IgD-negative memory B cell (primary cell): ENCODE results near the gene NLRX1. TPM values are rescaled to one million over a fixed set of nuclear protein-coding genes. Genes with fewer than 3 reads are reported as not detected.
"Not testable (repeated sequence)": the region's sequence is repeated elsewhere in the genome, so short reads cannot be mapped to it uniquely, and the experiment has no call there.

Source experiments
- H3K27ac Mint-ChIP-seq, 3 donors: one replicate each; pipeline ENCODE4 v1.8.0; 2020 to 2022; ENCODE audit warnings: mild to moderate bottlenecking in 3 of 3, mixed read lengths in 3 of 3, moderate library complexity in 1 of 3
- H3K27me3 Mint-ChIP-seq: one replicate; pipeline ENCODE4 v1.8.0; 2021; ENCODE audit warnings: mixed read lengths
- H3K36me3 Mint-ChIP-seq: one replicate; pipeline ENCODE4 v1.8.0; 2020; ENCODE audit warnings: mild to moderate bottlenecking, mixed read lengths
- H3K4me1 Mint-ChIP-seq, 3 donors: one replicate each; pipeline ENCODE4 v1.8.0; 2020 to 2022; ENCODE audit warnings: mixed read lengths in 3 of 3, mild to moderate bottlenecking in 1 of 3
- H3K4me3 Mint-ChIP-seq, 4 donors: one replicate each; pipeline ENCODE4 v1.8.0; 2020 to 2022; ENCODE audit warnings: mild to moderate bottlenecking in 4 of 4, mixed read lengths in 4 of 4, moderate library complexity in 3 of 4
- H3K9me3 Mint-ChIP-seq, 3 donors: one replicate each; pipeline ENCODE4 v1.8.0; 2020 to 2021; ENCODE audit warnings: mixed read lengths in 3 of 3, mild to moderate bottlenecking in 1 of 3
- polyA plus RNA-seq: library from polyadenylated mRNA; unstranded; fragments of 300-500 nt; fragmentation: Illumina TruSeq; gene quantifications from one replicate; pipeline ENCODE4 v1.2.3, GENCODE V29; 2021

The NLRX1 gene
- polyA plus RNA-seq, 1 donor from 2014 or later: 5.6 TPM

GRCh38 chr11:119187123-119187892, 18.8 kb downstream of the NLRX1 start:
- no peak overlapping the region for H3K4me3 Mint-ChIP-seq
- H3K27ac Mint-ChIP-seq: no peak overlapping the region
- peaks cover 4% of the 10 kb centered on the region for H3K36me3 Mint-ChIP-seq
- H3K9me3 Mint-ChIP-seq: no peaks in the 10 kb centered on the region
- H3K27me3 Mint-ChIP-seq: peaks cover 6% of the 10 kb centered on the region
- H3K4me1 Mint-ChIP-seq: peaks cover 0 to 7% (median 1%) of the 10 kb centered on the region in 3 donors

DNA sequence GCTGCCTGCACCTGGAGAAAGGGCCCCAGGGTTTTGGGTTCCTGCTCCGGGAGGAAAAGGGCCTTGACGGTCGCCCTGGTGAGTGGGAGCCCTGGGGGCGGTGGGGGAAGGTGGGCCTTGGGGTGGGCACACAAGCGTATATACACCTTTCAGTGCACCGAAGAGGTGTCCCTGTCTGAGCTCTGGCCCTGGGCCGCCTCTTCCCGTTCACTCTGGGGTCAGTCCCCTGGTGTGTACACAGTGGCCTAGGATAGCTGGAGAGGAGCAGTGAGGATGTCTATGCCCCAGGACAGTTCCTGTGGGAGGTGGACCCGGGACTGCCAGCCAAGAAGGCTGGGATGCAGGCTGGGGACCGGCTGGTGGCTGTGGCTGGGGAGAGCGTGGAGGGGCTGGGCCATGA, 19.5 kb downstream of the NLRX1 start:
- peaks cover 2% of the 10 kb centered on the region for H3K36me3 Mint-ChIP-seq

GRCh38 chr11:119188887-119189286, 20.4 kb downstream of the NLRX1 start:
- Mint-ChIP-seq H3K9me3 (no peaks in the 10 kb centered on the region), H3K36me3 (peaks cover 2% of the 10 kb centered on the region), H3K27me3 (peaks cover 6% of the 10 kb centered on the region), H3K27ac (no peak overlapping the region), H3K4me3 (no peak overlapping the region), H3K4me1 (peaks cover 0 to 7% (median 0%) of the 10 kb centered on the region in 3 donors)

More for the DNA sequence above, 19.5 kb downstream of the NLRX1 start:
- Mint-ChIP-seq H3K27ac (no peak overlapping the region), H3K4me1 (peaks cover 0 to 7% (median 1%) of the 10 kb centered on the region in 3 donors), H3K27me3 (peaks cover 6% of the 10 kb centered on the region), H3K4me3 (no peak overlapping the region), H3K9me3 (no peaks in the 10 kb centered on the region)

DNA sequence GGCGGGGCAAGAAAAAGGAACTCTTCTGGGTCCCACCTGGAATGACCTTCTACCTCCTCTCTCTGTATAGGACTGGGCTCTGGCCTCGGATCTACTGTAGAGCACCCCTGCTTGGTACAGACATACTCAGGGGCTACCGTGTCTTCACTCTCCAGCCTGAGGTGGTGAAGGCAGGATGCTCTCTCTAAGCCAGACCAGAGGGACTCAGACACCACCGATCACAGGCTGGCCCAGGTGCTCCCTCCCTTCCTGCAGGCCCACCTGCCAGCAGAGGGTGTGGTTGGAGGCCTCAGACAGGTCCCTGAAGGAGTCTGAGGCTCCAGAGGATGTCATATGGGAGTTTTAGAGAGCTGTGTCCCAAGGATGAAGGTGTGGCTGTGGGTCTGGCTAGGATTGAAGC, 20.9 kb downstream of the NLRX1 start:
- no peak overlapping the region for H3K27ac Mint-ChIP-seq

GRCh38 chr11:119190531-119190930, 22.0 kb downstream of the NLRX1 start:
- Mint-ChIP-seq H3K4me1 (peaks cover 0 to under 1% (median 0%) of the 10 kb centered on the region in 3 donors), H3K36me3 (no peaks in the 10 kb centered on the region), H3K27ac (no peak overlapping the region), H3K4me3 (no peak overlapping the region), H3K27me3 (peaks cover 4% of the 10 kb centered on the region), H3K9me3 (no peaks in the 10 kb centered on the region)

More for the DNA sequence above, 20.9 kb downstream of the NLRX1 start:
- Mint-ChIP-seq H3K9me3 (no peaks in the 10 kb centered on the region), H3K27me3 (peaks cover 6% of the 10 kb centered on the region), H3K4me3 (no peak overlapping the region), H3K36me3 (peaks cover 2% of the 10 kb centered on the region), H3K4me1 (peaks cover 0 to 4% (median 0%) of the 10 kb centered on the region in 3 donors)

DNA sequence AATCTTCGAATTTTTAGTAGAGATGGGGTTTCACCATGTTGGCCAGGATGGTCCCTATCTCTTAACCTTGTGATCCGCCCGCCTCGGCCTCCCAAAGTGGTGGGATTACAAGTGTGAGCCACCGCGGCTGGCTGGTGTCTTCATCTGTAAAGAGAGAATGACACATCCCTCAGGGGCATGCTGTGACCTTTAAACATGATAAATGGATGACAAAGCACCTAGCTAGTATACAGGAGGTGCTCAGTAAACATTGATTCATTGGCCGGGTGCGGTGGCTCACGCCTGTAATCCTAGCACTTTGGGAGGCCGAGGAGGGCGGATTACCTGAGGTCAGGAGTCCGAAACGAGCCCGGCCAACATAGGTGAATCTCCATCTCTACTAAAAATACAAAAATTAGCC, 22.7 kb downstream of the NLRX1 start:
- H3K27me3 Mint-ChIP-seq, H3K9me3 Mint-ChIP-seq, H3K4me1 Mint-ChIP-seq, H3K4me3 Mint-ChIP-seq, H3K36me3 Mint-ChIP-seq, H3K27ac Mint-ChIP-seq: not testable (repeated sequence)

DNA sequence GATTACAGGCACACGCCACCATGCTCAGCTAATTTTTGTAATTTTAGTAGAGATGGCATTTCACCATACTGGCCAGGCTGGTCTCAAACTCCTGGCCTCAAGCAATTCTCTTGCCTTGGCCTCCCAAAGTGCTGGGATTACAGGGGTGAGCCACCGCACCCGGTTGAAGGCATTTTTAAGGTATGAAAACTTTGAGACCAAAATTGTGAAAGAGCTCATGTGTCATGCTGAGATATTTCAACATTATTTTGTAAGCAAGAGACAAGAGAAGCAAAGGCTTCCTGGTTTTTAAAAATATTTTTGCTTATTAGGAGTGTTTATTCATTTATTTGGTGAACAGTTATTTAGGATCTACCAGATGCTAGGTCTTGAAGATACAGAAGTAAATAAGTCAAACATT, 23.6 kb downstream of the NLRX1 start:
- no peaks in the 10 kb centered on the region for H3K9me3 Mint-ChIP-seq
- H3K36me3 Mint-ChIP-seq: no peaks in the 10 kb centered on the region
- H3K4me1 Mint-ChIP-seq: peaks cover 3 to 5% (median 5%) of the 10 kb centered on the region in 3 donors
- no peak overlapping the region for H3K27ac Mint-ChIP-seq
- no peak overlapping the region for H3K4me3 Mint-ChIP-seq
- peaks cover 1% of the 10 kb centered on the region for H3K27me3 Mint-ChIP-seq

DNA sequence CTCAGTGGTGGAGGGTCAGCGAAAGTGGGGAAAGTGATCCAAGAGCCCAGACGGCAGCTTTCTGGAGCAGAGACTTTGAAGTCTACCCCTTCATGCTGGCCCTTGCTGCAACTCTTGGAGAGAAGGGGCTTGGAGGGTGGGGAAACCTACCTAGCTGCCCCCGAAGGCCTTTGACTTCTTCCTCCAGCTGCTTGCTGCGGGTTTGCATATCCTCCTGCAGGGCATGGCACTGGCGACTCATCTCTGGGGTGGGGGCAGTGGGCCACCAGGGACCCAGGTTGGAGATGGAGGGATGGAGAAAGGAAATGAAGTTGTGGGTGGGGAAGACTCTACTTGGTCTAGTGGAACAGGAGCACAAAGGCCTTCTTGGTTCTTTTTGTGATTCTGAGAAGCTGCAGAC, 24.5 kb downstream of the NLRX1 start:
- peaks cover 3 to 5% (median 5%) of the 10 kb centered on the region in 3 donors for H3K4me1 Mint-ChIP-seq
- H3K27ac Mint-ChIP-seq: no peak overlapping the region
- H3K27me3 Mint-ChIP-seq: peaks cover 1% of the 10 kb centered on the region
- no peaks in the 10 kb centered on the region for H3K9me3 Mint-ChIP-seq
- no peaks in the 10 kb centered on the region for H3K36me3 Mint-ChIP-seq
- no peak overlapping the region for H3K4me3 Mint-ChIP-seq

- no peak overlapping the region for H3K4me3 Mint-ChIP-seq
- no peak overlapping the region for H3K27ac Mint-ChIP-seq
- H3K36me3 Mint-ChIP-seq: no peaks in the 10 kb centered on the region
- no peaks in the 10 kb centered on the region for H3K9me3 Mint-ChIP-seq
- H3K27me3 Mint-ChIP-seq: peaks cover 1% of the 10 kb centered on the region
- peaks cover 3 to 5% (median 5%) of the 10 kb centered on the region in 3 donors for H3K4me1 Mint-ChIP-seq
Observed at GRCh38 chr11:119193626-119194025, 25.1 kb downstream of the NLRX1 start.

DNA sequence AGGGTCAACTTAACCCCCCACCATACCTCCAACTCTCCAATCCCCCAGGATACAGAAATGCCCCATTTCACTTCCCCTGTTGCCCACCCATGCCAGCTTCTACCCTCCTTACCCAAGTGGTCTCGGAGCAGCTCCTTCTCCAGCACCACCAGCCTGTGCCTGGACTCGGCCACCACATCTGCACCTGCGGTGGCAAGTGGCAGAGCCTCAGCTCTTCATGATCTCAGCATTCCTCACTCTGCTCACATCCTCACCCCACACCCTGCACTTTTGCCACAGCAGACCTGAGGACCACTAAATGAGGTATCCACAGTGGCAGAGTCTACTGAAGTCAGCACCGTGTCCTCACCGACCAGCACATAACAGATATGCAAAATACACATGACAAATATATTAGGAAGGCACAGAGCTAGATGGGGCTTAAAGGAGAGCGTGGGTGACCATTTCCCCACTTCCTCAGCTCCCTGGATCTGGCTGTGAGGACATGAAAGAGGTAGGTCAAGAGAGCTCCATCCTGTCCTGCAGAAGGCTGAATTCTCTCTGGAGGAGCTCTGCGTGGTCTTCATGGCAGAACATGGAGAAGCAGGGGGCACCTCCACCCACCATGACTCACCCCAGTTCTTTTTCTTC, 26.4 kb downstream of the NLRX1 start:
- Mint-ChIP-seq H3K4me1 (peaks cover 3 to 5% (median 5%) of the 10 kb centered on the region in 3 donors), H3K27ac (no peak overlapping the region), H3K4me3 (peak overlapping the region in 2 of 4 donors; percentile 4 to 63), H3K27me3 (peaks cover 1% of the 10 kb centered on the region), H3K36me3 (no peaks in the 10 kb centered on the region), H3K9me3 (no peaks in the 10 kb centered on the region)

DNA sequence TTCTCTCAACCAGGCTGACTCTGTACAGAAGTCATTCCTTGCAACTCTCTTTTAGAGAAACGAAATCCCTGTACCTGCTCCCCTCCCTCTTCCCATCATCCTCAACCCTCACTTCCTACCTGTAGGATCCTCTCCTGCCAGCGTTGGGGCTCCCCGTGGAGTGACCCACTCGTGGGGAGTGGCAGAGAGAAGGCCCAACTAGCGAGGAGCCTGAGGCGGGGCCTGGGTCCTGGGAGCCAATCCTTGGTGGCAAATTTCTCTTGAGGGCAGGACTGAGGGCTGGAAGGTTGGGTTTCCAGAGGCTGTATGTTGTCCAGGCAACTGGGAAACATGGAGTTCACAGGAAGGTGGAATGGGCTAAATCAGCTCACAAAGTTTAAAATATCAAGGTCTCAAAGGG, 27.2 kb downstream of the NLRX1 start:
- Mint-ChIP-seq H3K36me3 (no peaks in the 10 kb centered on the region), H3K27ac (no peak overlapping the region), H3K9me3 (no peaks in the 10 kb centered on the region), H3K4me1 (peaks cover 3 to 5% (median 5%) of the 10 kb centered on the region in 3 donors), H3K4me3 (no peak overlapping the region), H3K27me3 (peaks cover 1% of the 10 kb centered on the region)

- no peak overlapping the region for H3K4me3 Mint-ChIP-seq
Observed at GRCh38 chr11:119196833-119197483, 28.4 kb downstream of the NLRX1 start.

GRCh38 chr11:119198925-119199324, 30.4 kb downstream of the NLRX1 start:
- Mint-ChIP-seq H3K4me1 (peaks cover 3 to 5% (median 5%) of the 10 kb centered on the region in 3 donors), H3K27me3 (peaks cover 1% of the 10 kb centered on the region)

More at GRCh38 chr11:119196833-119197483, 28.4 kb downstream of the NLRX1 start:
- H3K4me1 Mint-ChIP-seq: peaks cover 3 to 5% (median 5%) of the 10 kb centered on the region in 3 donors
- H3K27me3 Mint-ChIP-seq: peaks cover 1% of the 10 kb centered on the region
- H3K27ac Mint-ChIP-seq: no peak overlapping the region
- H3K9me3 Mint-ChIP-seq: no peaks in the 10 kb centered on the region
- H3K36me3 Mint-ChIP-seq: no peaks in the 10 kb centered on the region

DNA sequence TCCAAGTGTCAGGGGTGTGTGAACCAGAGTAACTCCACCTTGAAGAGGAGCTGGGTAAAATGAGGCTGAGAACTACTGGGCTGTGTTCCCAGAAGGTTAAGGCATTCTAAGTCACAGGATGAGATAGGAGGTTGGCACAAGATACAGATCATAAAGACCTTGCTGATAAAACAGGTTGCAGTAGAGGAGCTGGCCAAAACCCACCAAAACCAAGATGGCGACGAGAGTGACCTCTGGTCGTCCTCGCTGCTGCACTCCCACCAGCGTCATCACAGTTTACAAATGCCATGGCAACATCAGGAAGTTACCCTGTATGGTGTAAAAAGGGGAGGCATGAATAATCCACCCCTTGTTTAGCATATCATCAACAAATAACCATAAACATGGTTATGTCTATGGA, 32.7 kb downstream of the NLRX1 start:
- H3K9me3 Mint-ChIP-seq, H3K36me3 Mint-ChIP-seq, H3K27me3 Mint-ChIP-seq, H3K27ac Mint-ChIP-seq, H3K4me3 Mint-ChIP-seq: not testable (repeated sequence)
- peaks cover 12 to 19% (median 14%) of the 10 kb centered on the region in 3 donors for H3K4me1 Mint-ChIP-seq

More at GRCh38 chr11:119198925-119199324, 30.4 kb downstream of the NLRX1 start:
- H3K4me3 Mint-ChIP-seq: no peak overlapping the region
- H3K9me3 Mint-ChIP-seq: no peaks in the 10 kb centered on the region
- no peaks in the 10 kb centered on the region for H3K36me3 Mint-ChIP-seq
- H3K27ac Mint-ChIP-seq: no peak overlapping the region

- H3K27ac Mint-ChIP-seq: peak overlapping the region in 1 of 3 donors; percentile 18
- no peaks in the 10 kb centered on the region for H3K36me3 Mint-ChIP-seq
- peak overlapping the region in 1 of 4 donors; percentile 72 for H3K4me3 Mint-ChIP-seq
- no peaks in the 10 kb centered on the region for H3K27me3 Mint-ChIP-seq
- peaks cover 9 to 20% (median 12%) of the 10 kb centered on the region in 3 donors for H3K4me1 Mint-ChIP-seq
- no peaks in the 10 kb centered on the region for H3K9me3 Mint-ChIP-seq
Observed at GRCh38 chr11:119202554-119202953, 34.0 kb downstream of the NLRX1 start.
